ENCODE data around the gene ACY1. TPM values are rescaled to one million over a fixed set of nuclear protein-coding genes. Genes with fewer than 3 reads are reported as not detected.

Gene ACY1
- total RNA-seq, 2 experiments from 2014 or later = 4.9 TPM

DNA sequence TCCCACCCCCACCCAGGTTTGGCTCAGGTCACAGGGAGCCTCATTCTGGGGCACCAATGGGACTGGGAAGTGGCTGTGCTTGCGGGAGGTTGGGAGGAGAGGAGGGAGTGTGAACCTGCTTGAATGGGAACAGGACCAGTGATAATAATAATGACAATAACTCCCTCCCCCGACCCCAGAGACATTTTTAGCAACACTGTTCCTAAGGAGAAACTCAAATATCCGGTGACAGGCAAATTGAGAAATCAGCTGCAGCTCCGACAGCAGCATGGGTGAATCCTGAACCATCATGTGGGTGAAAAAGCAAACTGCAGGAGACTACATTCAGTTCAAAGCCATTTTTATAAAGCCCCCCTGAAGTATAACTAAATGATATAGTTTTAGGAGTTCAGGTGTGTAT, 24.0 kb downstream of the ACY1 start:
- Histone ChIP-seq H3K4me3 (ENCODE audit: low read length) (no peak overlapping the region), H3K4me1 (ENCODE audit: insufficient read depth, low read length) (peaks cover 15% of the 10 kb centered on the region), H3K36me3 (ENCODE audit: insufficient read depth, low read length) (no peaks in the 10 kb centered on the region), H3K9me3 (ENCODE audit: control insufficient read depth in 1 of 2, insufficient read depth in 1 of 2, low read length in 2 of 2) (no peaks in the 10 kb centered on the region), H3K27ac (ENCODE audit: low read depth in 1 of 2, low read length in 2 of 2) (no peak overlapping the region), H3K27me3 (ENCODE audit: control insufficient read depth in 1 of 2, insufficient read depth in 2 of 2, low read length in 2 of 2) (no peaks in the 10 kb centered on the region)
- intact Hi-C loops (cut with DNase I, micrococcal nuclease) = no loop called here
- CTCF ChIA-PET = interaction anchor here (0.6 kb wide), 1 partner anchor 179 kb away, joined by 3 read pairs; no protein-coding TSS in a partner anchor
- H3K27ac Mint-ChIP-seq = no peak overlapping the region
- POLR2A ChIA-PET = no interaction called here
- no peaks in the 10 kb centered on the region for H3K36me3 Mint-ChIP-seq (ENCODE audit: low read depth)
- H3K27me3 Mint-ChIP-seq = no peaks in the 10 kb centered on the region
- no peak overlapping the region for H3K4me3 Mint-ChIP-seq
- TF ChIP-seq, protein P1, sequence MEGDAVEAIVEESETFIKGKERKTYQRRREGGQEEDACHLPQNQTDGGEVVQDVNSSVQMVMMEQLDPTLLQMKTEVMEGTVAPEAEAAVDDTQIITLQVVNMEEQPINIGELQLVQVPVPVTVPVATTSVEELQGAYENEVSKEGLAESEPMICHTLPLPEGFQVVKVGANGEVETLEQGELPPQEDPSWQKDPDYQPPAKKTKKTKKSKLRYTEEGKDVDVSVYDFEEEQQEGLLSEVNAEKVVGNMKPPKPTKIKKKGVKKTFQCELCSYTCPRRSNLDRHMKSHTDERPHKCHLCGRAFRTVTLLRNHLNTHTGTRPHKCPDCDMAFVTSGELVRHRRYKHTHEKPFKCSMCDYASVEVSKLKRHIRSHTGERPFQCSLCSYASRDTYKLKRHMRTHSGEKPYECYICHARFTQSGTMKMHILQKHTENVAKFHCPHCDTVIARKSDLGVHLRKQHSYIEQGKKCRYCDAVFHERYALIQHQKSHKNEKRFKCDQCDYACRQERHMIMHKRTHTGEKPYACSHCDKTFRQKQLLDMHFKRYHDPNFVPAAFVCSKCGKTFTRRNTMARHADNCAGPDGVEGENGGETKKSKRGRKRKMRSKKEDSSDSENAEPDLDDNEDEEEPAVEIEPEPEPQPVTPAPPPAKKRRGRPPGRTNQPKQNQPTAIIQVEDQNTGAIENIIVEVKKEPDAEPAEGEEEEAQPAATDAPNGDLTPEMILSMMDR (IDR thresholded peaks at IDR 0.05) = no peak
- H3K4me1 Mint-ChIP-seq (ENCODE audit: low read depth) = peaks cover 10% of the 10 kb centered on the region
- no peaks in the 10 kb centered on the region for H3K9me3 Mint-ChIP-seq
- DNase-seq (no peak), ATAC-seq (ENCODE audit: poor library complexity) (no peak)

DNA sequence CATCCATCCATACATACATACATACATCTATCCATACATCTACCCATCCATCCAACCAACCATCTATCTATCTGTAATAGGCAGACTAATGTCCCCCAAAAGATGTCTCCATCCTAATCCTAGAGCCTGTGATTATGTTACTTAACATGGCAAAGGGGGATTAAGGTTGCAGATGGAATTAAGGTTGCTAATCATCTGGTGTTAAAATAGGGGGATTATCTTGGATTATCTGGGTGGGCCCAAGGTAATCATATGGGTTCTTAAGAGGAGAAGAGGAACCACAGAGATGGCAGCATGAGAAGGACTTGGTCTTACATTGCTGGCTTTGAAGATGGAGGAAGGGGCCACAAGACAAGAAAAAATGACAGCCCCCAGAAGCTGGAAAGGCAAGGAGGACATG, 27.1 kb downstream of the ACY1 start:
- Histone ChIP-seq H3K27me3 (ENCODE audit: control insufficient read depth in 1 of 2, insufficient read depth in 2 of 2, low read length in 2 of 2) (no peaks in the 10 kb centered on the region), H3K27ac (ENCODE audit: low read depth in 1 of 2, low read length in 2 of 2) (no peak overlapping the region), H3K9me3 (ENCODE audit: control insufficient read depth in 1 of 2, insufficient read depth in 1 of 2, low read length in 2 of 2) (no peaks in the 10 kb centered on the region), H3K4me1 (ENCODE audit: insufficient read depth, low read length) (peaks cover 13% of the 10 kb centered on the region), H3K4me3 (ENCODE audit: low read length) (no peak overlapping the region), H3K36me3 (ENCODE audit: insufficient read depth, low read length) (no peaks in the 10 kb centered on the region)
- no peak overlapping the region for H3K27ac Mint-ChIP-seq
- ATAC-seq (ENCODE audit: poor library complexity) = no peak
- no peaks in the 10 kb centered on the region for H3K9me3 Mint-ChIP-seq
- CTCF ChIA-PET = interaction anchor here (0.8 kb wide), 1 partner anchor 113 kb away, joined by 3 read pairs; no protein-coding TSS in a partner anchor
- TF ChIP-seq, protein P1 (IDR thresholded peaks at IDR 0.05) = no peak
- H3K4me3 Mint-ChIP-seq = no peak overlapping the region
- intact Hi-C loops (cut with DNase I, micrococcal nuclease) = no loop called here
- peaks cover 9% of the 10 kb centered on the region for H3K4me1 Mint-ChIP-seq (ENCODE audit: low read depth)
- no peaks in the 10 kb centered on the region for H3K27me3 Mint-ChIP-seq
- POLR2A ChIA-PET = no interaction called here
- no peaks in the 10 kb centered on the region for H3K36me3 Mint-ChIP-seq (ENCODE audit: low read depth)
- DNase-seq = no peak

DNA sequence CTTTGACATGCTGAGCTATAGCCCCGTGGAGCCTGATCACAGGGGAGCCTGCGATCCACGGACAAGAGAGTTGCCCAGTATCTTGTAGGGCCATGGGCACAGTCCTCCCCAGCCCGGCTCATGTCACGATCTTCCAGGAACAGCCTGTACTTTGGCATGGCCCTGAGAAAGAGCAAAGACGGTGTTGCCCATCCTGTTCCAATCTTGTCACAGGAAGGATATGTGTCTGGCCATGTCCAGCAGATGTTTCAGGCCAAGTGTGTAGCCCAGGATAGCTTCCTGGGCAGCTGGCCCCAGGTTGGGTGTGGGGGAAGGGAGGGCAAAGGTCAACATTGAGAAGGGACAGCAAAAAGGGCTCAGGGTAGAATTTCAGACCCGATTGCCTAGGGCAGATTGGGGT, 29.4 kb downstream of the ACY1 start:
- Mint-ChIP-seq H3K27me3 (no peaks in the 10 kb centered on the region), H3K36me3 (ENCODE audit: low read depth) (no peaks in the 10 kb centered on the region), H3K27ac (no peak overlapping the region), H3K4me1 (ENCODE audit: low read depth) (no peaks in the 10 kb centered on the region), H3K4me3 (no peak overlapping the region), H3K9me3 (no peaks in the 10 kb centered on the region)
- Histone ChIP-seq H3K4me3 (ENCODE audit: low read length) (no peak overlapping the region), H3K9me3 (ENCODE audit: control insufficient read depth in 1 of 2, insufficient read depth in 1 of 2, low read length in 2 of 2) (no peaks in the 10 kb centered on the region), H3K27ac (ENCODE audit: low read depth in 1 of 2, low read length in 2 of 2) (no peak overlapping the region), H3K36me3 (ENCODE audit: insufficient read depth, low read length) (no peaks in the 10 kb centered on the region), H3K4me1 (ENCODE audit: insufficient read depth, low read length) (no peaks in the 10 kb centered on the region), H3K27me3 (ENCODE audit: control insufficient read depth in 1 of 2, insufficient read depth in 2 of 2, low read length in 2 of 2) (no peaks in the 10 kb centered on the region)
- ChIA-PET CTCF (interaction anchor here (2.3 kb wide), 1 partner anchor 11 kb away, joined by 7 read pairs; no protein-coding TSS in a partner anchor), POLR2A (no interaction called here)
- DNase-seq = no peak
- TF ChIP-seq, protein P1 (IDR thresholded peaks at IDR 0.05) = no peak
- ATAC-seq (ENCODE audit: poor library complexity) = no peak
- intact Hi-C loops (cut with DNase I, micrococcal nuclease) = no loop called here
